NAMALWA (cell line): ENCODE results near the gene EBNA1BP2.
"Not testable (repeated sequence)": the region's sequence is repeated elsewhere in the genome, so short reads cannot be mapped to it uniquely, and the experiment has no call there.

Source experiments
- DNase-seq: peaks from one replicate; pipeline ENCODE4 v3.0.0-alpha.2; 2015; ENCODE audit warnings: low spot score

EBNA1BP2 gene

GRCh38 chr1:43172527-43172972 is 460 bp upstream of the EBNA1BP2 start:
- DNase-seq, result peak; percentile 88

GRCh38 chr1:43171312-43171875 is 696 bp downstream of the EBNA1BP2 start:
- DNase-seq, result no peak

- DNase-seq, result no peak
These were observed 6.3 kb downstream of the EBNA1BP2 start for GRCh38 chr1:43165765-43166164.

GRCh38 chr1:43165162-43165561 is 6.9 kb downstream of the EBNA1BP2 start:
- no peak for DNase-seq

GRCh38 chr1:43156026-43156425 is 16.1 kb downstream of the EBNA1BP2 start:
- DNase-seq, result no peak

- no peak for DNase-seq
These were observed 18.6 kb downstream of the EBNA1BP2 start for GRCh38 chr1:43153443-43153842.

- no peak for DNase-seq
These were observed 19.2 kb downstream of the EBNA1BP2 start for GRCh38 chr1:43152866-43153265.

GRCh38 chr1:43149889-43150288 is 22.2 kb downstream of the EBNA1BP2 start:
- no peak for DNase-seq

GRCh38 chr1:43147625-43148327 is 24.3 kb downstream of the EBNA1BP2 start:
- no peak for DNase-seq

GRCh38 chr1:43144237-43144636 is 27.9 kb downstream of the EBNA1BP2 start:
- no peak for DNase-seq

- DNase-seq, result peak; percentile 34
These were observed 28.6 kb downstream of the EBNA1BP2 start for GRCh38 chr1:43143441-43143888.

GRCh38 chr1:43140583-43140982 is 31.5 kb downstream of the EBNA1BP2 start:
- DNase-seq, result no peak

- DNase-seq, result no peak
These were observed 32.1 kb downstream of the EBNA1BP2 start for GRCh38 chr1:43140010-43140409.

GRCh38 chr1:43139295-43139694 is 32.8 kb downstream of the EBNA1BP2 start:
- DNase-seq, result not testable (repeated sequence)

- no peak for DNase-seq
These were observed 34.5 kb downstream of the EBNA1BP2 start for GRCh38 chr1:43137445-43138052.

- DNase-seq, result no peak
These were observed 36.0 kb downstream of the EBNA1BP2 start for GRCh38 chr1:43135857-43136781.

GRCh38 chr1:43134640-43135039 is 37.5 kb downstream of the EBNA1BP2 start:
- no peak for DNase-seq

- no peak for DNase-seq
These were observed 38.0 kb downstream of the EBNA1BP2 start for GRCh38 chr1:43134068-43134467.

GRCh38 chr1:43129426-43129825 is 42.7 kb downstream of the EBNA1BP2 start:
- DNase-seq, result no peak

GRCh38 chr1:43128816-43129215 is 43.3 kb downstream of the EBNA1BP2 start:
- no peak for DNase-seq

GRCh38 chr1:43123031-43123430 is 49.1 kb downstream of the EBNA1BP2 start:
- DNase-seq, result no peak

GRCh38 chr1:43121256-43121900 is 50.7 kb downstream of the EBNA1BP2 start:
- DNase-seq, result no peak
